ENCODE measurements around the gene DOCK3. TPM values are rescaled to one million over a fixed set of nuclear protein-coding genes. Genes with fewer than 3 reads are reported as not detected.
"Not testable (repeated sequence)": the region's sequence is repeated elsewhere in the genome, so short reads cannot be mapped to it uniquely, and the experiment has no call there.

Gene DOCK3
- total and polyA plus RNA-seq, 2 of the 4 experiments (the other 2 are of a cell fraction): under 0.01 to 0.12 TPM

DNA sequence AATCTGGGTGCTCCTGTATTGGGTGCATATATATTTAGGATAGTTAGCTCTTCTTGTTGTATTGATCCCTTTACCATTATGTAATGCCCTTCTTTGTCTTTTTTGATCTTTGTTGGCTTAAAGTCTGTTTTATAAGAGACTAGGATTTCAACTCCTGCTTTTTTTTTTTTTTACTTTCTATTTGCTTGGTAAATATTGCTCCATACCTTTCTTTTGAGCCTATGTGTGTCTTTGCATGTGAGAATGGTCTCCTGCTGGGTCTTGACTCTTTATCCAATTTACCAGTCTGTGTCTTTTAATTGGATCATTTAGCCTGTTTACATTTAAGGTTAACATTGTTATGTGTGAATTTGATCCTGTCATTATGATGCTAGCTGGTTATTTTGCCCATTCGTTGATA lies 420.1 kb downstream of the DOCK3 start:
- H4K5ac ChIP-seq (ENCODE audit: low read depth, low read length); H4K8ac ChIP-seq (ENCODE audit: low read depth in 2 of 2, low read length in 2 of 2): not testable (repeated sequence)
- in situ Hi-C loops (cut with MboI; ENCODE audit: low sequenced_read_pairs): loop anchor here (5.0 kb wide), 1 partner anchor 277 kb away; no protein-coding TSS in a partner anchor

More for the DNA sequence above, 420.1 kb downstream of the DOCK3 start:
- H3K4ac ChIP-seq (ENCODE audit: low read depth, low read length); H3K4me1 ChIP-seq (ENCODE audit: control insufficient read depth, insufficient read depth, low read length); H3K9me3 ChIP-seq (ENCODE audit: control insufficient read depth, insufficient read depth, low read length); H3K14ac ChIP-seq (replicated peaks; ENCODE audit: low read depth, low read length); H3K56ac ChIP-seq (ENCODE audit: extremely low read depth, insufficient read depth, low read length); H3K27ac ChIP-seq (ENCODE audit: insufficient read depth, low read length); H2AK5ac ChIP-seq (ENCODE audit: low read depth, low read length); H3K18ac ChIP-seq (ENCODE audit: low read depth, low read length); H3K27me3 ChIP-seq (ENCODE audit: control insufficient read depth, insufficient read depth, low read length); H3K4me2 ChIP-seq (ENCODE audit: low read depth, low read length); H2BK15ac ChIP-seq (ENCODE audit: low read depth, low read length); POLR2A ChIA-PET (ENCODE audit: unreplicated experiment); H3K4me3 ChIP-seq (ENCODE audit: insufficient read depth, low read depth, low read length); dilution Hi-C loops (cut with HindIII; ENCODE audit: low sequenced_read_pairs, unreplicated experiment); H3K23ac ChIP-seq (ENCODE audit: low read depth, low read length); H2BK20ac ChIP-seq (ENCODE audit: low read depth, low read length); H3K36me3 ChIP-seq (ENCODE audit: control insufficient read depth, insufficient read depth, low read length); intact Hi-C loops (cut with micrococcal nuclease); BruUV-seq (replicated peaks); ATAC-seq (ENCODE audit: low read depth); H3K79me1 ChIP-seq (ENCODE audit: low read depth in 1 of 2, low read length in 2 of 2); H3K9ac ChIP-seq (ENCODE audit: low read depth, low read length); H2AK9ac ChIP-seq (replicated peaks; ENCODE audit: low read depth, low read length, poor library complexity); H3K9me1 ChIP-seq (ENCODE audit: insufficient read depth, low read length); H2BK5ac ChIP-seq (ENCODE audit: low read depth, low read length, poor library complexity, severe bottlenecking); H4K91ac ChIP-seq (ENCODE audit: insufficient read depth, low read depth, low read length); H4K20me1 ChIP-seq (ENCODE audit: insufficient read depth, low read length); H2AFZ ChIP-seq (replicated peaks; ENCODE audit: low read length, poor library complexity); DNase-seq; H2BK120ac ChIP-seq (ENCODE audit: low read depth, low read length): not testable (repeated sequence)
- WGBS, 2 experiments (ENCODE audit: extremely low coverage in 2 of 2, insufficient read length in 1 of 2): no CpG with 5 or more reads among the region's 1 CpG
- CTCF ChIA-PET: interaction anchor here (0.7 kb wide), 1 partner anchor 467 kb away, joined by 3 read pairs; no protein-coding TSS in a partner anchor

All from IMR-90 (cell line).